Neuronal stem cell (in vitro differentiated cells): ENCODE results near the gene MGAT3.

ENCODE experiments used
- DNase-seq: peaks from one replicate; pipeline ENCODE4 v3.0.0-alpha.2; 2013; ENCODE audit warnings: low spot score
- H2AFZ ChIP-seq: one replicate; pipeline ENCODE4 v1.6.1; 2013; ENCODE audit warnings: mild to moderate bottlenecking, low read length, inconsistent platforms
- H2AK5ac ChIP-seq: 2 replicates; pipeline ENCODE4 v1.6.1; 2013; ENCODE audit warnings: low read depth, mild to moderate bottlenecking, inconsistent platforms, low read length, moderate library complexity, mixed read lengths
- H2BK120ac ChIP-seq: 2 replicates; pipeline ENCODE4 v1.6.1; 2013; ENCODE audit warnings: low read depth, mild to moderate bottlenecking, inconsistent platforms, low read length, moderate library complexity, mixed read lengths
- H2BK12ac ChIP-seq: one replicate; pipeline ENCODE4 v1.6.1; 2013; ENCODE audit warnings: low read length, inconsistent platforms
- H2BK15ac ChIP-seq: 2 replicates; pipeline ENCODE4 v1.6.1; 2013; ENCODE audit warnings: mild to moderate bottlenecking, low read length, inconsistent platforms, mixed read lengths
- H2BK5ac ChIP-seq: one replicate; pipeline ENCODE4 v1.6.1; 2013; ENCODE audit warnings: inconsistent platforms, mild to moderate bottlenecking, low read length, moderate library complexity
- H3K14ac ChIP-seq: one replicate; pipeline ENCODE4 v1.6.1; 2013; ENCODE audit warnings: low read length, inconsistent platforms
- H3K18ac ChIP-seq: 2 replicates; pipeline ENCODE4 v1.6.1; 2013; ENCODE audit warnings: low read length, inconsistent platforms
- H3K23ac ChIP-seq: 2 replicates; pipeline ENCODE4 v1.6.1; 2013; ENCODE audit warnings: low read depth, mild to moderate bottlenecking, mixed read lengths, low read length, inconsistent platforms; ENCODE audit not compliant: poor library complexity
- H3K27ac ChIP-seq: replicated peaks from 3 replicates; pipeline ENCODE4 v1.5.1; 2013; ENCODE audit warnings: low read length, inconsistent platforms
- H3K27me3 ChIP-seq, 3 experiments: 2 replicates each; pipeline ENCODE4 v1.6.1; 2013; ENCODE audit warnings: low read length in 3 of 3, mild to moderate bottlenecking in 2 of 3, inconsistent platforms in 1 of 3, low read depth in 1 of 3, mixed read lengths in 1 of 3, moderate library complexity in 1 of 3; ENCODE audit not compliant: control insufficient read depth in 3 of 3, insufficient read depth in 3 of 3
- H3K36me3 ChIP-seq, 2 donors: replicated peaks in 1 of 2; 2 replicates each; pipeline ENCODE4 v1.6.1; 2013; ENCODE audit warnings: low read length in 2 of 2; ENCODE audit not compliant: control insufficient read depth in 2 of 2, insufficient read depth in 2 of 2
- H3K4ac ChIP-seq: 2 replicates; pipeline ENCODE4 v1.6.1; 2013; ENCODE audit warnings: inconsistent platforms, mild to moderate bottlenecking, low read length, moderate library complexity
- H3K4me1 ChIP-seq, 2 donors: 1 replicate in 1 of 2; 2 replicates in 1 of 2; pipeline ENCODE4 v1.6.1; 2013; ENCODE audit warnings: low read length in 2 of 2, low read depth in 1 of 2; ENCODE audit not compliant: control insufficient read depth in 2 of 2, insufficient read depth in 1 of 2
- H3K4me2 ChIP-seq: one replicate; pipeline ENCODE4 v1.6.1; 2013; ENCODE audit warnings: mild to moderate bottlenecking, low read length, inconsistent platforms; ENCODE audit not compliant: insufficient read depth, poor library complexity, severe bottlenecking
- H3K4me3 ChIP-seq, 2 donors: 2 replicates each; pipeline ENCODE4 v1.5.1; 2013; ENCODE audit warnings: low read length in 2 of 2, mild to moderate bottlenecking in 2 of 2, inconsistent platforms in 1 of 2, moderate library complexity in 1 of 2
- H3K79me1 ChIP-seq: one replicate; pipeline ENCODE4 v1.6.1; 2013; ENCODE audit warnings: low read depth, mild to moderate bottlenecking, inconsistent platforms, low read length, moderate library complexity
- H3K9ac ChIP-seq: one replicate; pipeline ENCODE4 v1.6.1; 2013; ENCODE audit warnings: mild to moderate bottlenecking, low read depth, low read length, inconsistent platforms; ENCODE audit not compliant: poor library complexity
- H3K9me3 ChIP-seq, 2 donors: replicated peaks in 1 of 2; 2 replicates each; pipeline versions ENCODE3 to v1.6.1; 2013; ENCODE audit warnings: low read length in 2 of 2, mild to moderate bottlenecking in 2 of 2, inconsistent platforms in 1 of 2, low read depth in 1 of 2, mixed read lengths in 1 of 2, moderate library complexity in 1 of 2; ENCODE audit not compliant: control insufficient read depth in 2 of 2, insufficient read depth in 1 of 2
- H4K8ac ChIP-seq: one replicate; pipeline ENCODE4 v1.6.1; 2013; ENCODE audit warnings: low read depth, mild to moderate bottlenecking, inconsistent platforms, low read length, moderate library complexity
- H4K91ac ChIP-seq: one replicate; pipeline ENCODE4 v1.6.1; 2013; ENCODE audit warnings: low read length, low read depth, mild to moderate bottlenecking, inconsistent platforms; ENCODE audit not compliant: poor library complexity
- WGBS, 2 donors: extraction: QIAGEN DNeasy Blood & Tissue Kit; methylation state at CpG; one replicate each; pipeline ENCODE4 v1.1.7; 2013; ENCODE audit warnings: missing lambda C conversion rate in 2 of 2, mixed read lengths in 1 of 2; ENCODE audit not compliant: insufficient read length in 2 of 2, insufficient replicate concordance in 1 of 2; ENCODE audit errors: extremely low coverage in 2 of 2; 5-methylcytosine and 5-hydroxymethylcytosine counted together

Gene MGAT3

DNA sequence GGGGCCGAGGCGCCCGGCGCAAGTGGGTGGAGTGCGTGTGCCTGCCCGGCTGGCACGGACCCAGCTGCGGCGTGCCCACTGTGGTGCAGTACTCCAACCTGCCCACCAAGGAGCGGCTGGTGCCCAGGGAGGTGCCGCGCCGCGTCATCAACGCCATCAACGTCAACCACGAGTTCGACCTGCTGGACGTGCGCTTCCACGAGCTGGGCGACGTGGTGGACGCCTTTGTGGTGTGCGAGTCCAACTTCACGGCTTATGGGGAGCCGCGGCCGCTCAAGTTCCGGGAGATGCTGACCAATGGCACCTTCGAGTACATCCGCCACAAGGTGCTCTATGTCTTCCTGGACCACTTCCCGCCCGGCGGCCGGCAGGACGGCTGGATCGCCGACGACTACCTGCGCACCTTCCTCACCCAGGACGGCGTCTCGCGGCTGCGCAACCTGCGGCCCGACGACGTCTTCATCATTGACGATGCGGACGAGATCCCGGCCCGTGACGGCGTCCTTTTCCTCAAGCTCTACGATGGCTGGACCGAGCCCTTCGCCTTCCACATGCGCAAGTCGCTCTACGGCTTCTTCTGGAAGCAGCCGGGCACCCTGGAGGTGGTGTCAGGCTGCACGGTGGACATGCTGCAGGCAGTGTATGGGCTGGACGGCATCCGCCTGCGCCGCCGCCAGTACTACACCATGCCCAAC, 31.2 kb downstream of the MGAT3 start:
- peaks cover 0 to 2% of the 10 kb centered on the region in 2 donors for H3K4me1 ChIP-seq
- no peak overlapping the region for H2BK12ac ChIP-seq
- no peak overlapping the region for H2BK120ac ChIP-seq
- H2AFZ ChIP-seq: no peak overlapping the region
- no peak overlapping the region for H4K91ac ChIP-seq
- H2AK5ac ChIP-seq: no peak overlapping the region
- no peak overlapping the region for H3K4ac ChIP-seq
- no CpG with 5 or more reads among the region's 70 CpGs for WGBS, 2 donors
- no peak overlapping the region for H2BK15ac ChIP-seq
- no peaks in the 10 kb centered on the region for H3K27me3 ChIP-seq
- peaks cover 0 to 16% of the 10 kb centered on the region in 2 donors for H3K36me3 ChIP-seq
- H3K9me3 ChIP-seq: no peaks in the 10 kb centered on the region
- no peak overlapping the region for H3K9ac ChIP-seq
- H4K8ac ChIP-seq: no peak overlapping the region
- H3K4me2 ChIP-seq: no peak overlapping the region
- H3K18ac ChIP-seq: no peak overlapping the region
- no peak overlapping the region for H3K27ac ChIP-seq
- peaks cover 1% of the 10 kb centered on the region for H3K79me1 ChIP-seq
- no peak for DNase-seq
- no peak overlapping the region for H3K14ac ChIP-seq
- H3K23ac ChIP-seq: no peak overlapping the region
- H2BK5ac ChIP-seq: no peak overlapping the region
- no peak overlapping the region for H3K4me3 ChIP-seq

GRCh38 chr22:39488563-39489083, 31.8 kb downstream of the MGAT3 start:
- H2BK12ac ChIP-seq: no peak overlapping the region
- H4K91ac ChIP-seq: no peak overlapping the region
- no peak overlapping the region for H3K18ac ChIP-seq
- no peak overlapping the region for H2BK15ac ChIP-seq
- H3K4me2 ChIP-seq: no peak overlapping the region
- H2AFZ ChIP-seq: no peak overlapping the region
- no peak for DNase-seq
- no peak overlapping the region for H2BK120ac ChIP-seq
- peaks cover 1% of the 10 kb centered on the region for H3K79me1 ChIP-seq
- H3K27ac ChIP-seq: no peak overlapping the region
- H3K4me3 ChIP-seq: no peak overlapping the region
- H3K23ac ChIP-seq: peak overlapping the region; percentile 40
- no peaks in the 10 kb centered on the region for H3K9me3 ChIP-seq
- H3K4ac ChIP-seq: no peak overlapping the region
- peaks cover 0 to 2% of the 10 kb centered on the region in 2 donors for H3K4me1 ChIP-seq
- no peaks in the 10 kb centered on the region for H3K27me3 ChIP-seq
- H4K8ac ChIP-seq: no peak overlapping the region
- no peak overlapping the region for H2AK5ac ChIP-seq
- H3K9ac ChIP-seq: no peak overlapping the region
- WGBS, 2 donors: no CpG with 5 or more reads among the region's 39 CpGs
- no peak overlapping the region for H3K14ac ChIP-seq
- peaks cover 0 to 16% of the 10 kb centered on the region in 2 donors for H3K36me3 ChIP-seq
- no peak overlapping the region for H2BK5ac ChIP-seq

GRCh38 chr22:39489094-39490068, 32.6 kb downstream of the MGAT3 start:
- no peak overlapping the region for H3K4me2 ChIP-seq
- no peak overlapping the region for H3K27ac ChIP-seq
- H3K27me3 ChIP-seq: no peaks in the 10 kb centered on the region
- H4K91ac ChIP-seq: no peak overlapping the region
- peak overlapping the region in 1 of 2 donors; percentile 33 for H3K4me3 ChIP-seq
- H3K4ac ChIP-seq: no peak overlapping the region
- no peaks in the 10 kb centered on the region for H3K9me3 ChIP-seq
- H3K36me3 ChIP-seq: peaks cover 0 to 16% of the 10 kb centered on the region in 2 donors
- peaks cover 0 to 2% of the 10 kb centered on the region in 2 donors for H3K4me1 ChIP-seq
- no peak overlapping the region for H4K8ac ChIP-seq
- no CpG with 5 or more reads among the region's 17 CpGs for WGBS, 2 donors
- H2AK5ac ChIP-seq: no peak overlapping the region
- H3K18ac ChIP-seq: no peak overlapping the region
- no peak overlapping the region for H3K23ac ChIP-seq
- no peak overlapping the region for H2BK12ac ChIP-seq
- H2BK5ac ChIP-seq: no peak overlapping the region
- peaks cover 1% of the 10 kb centered on the region for H3K79me1 ChIP-seq
- peak overlapping the region; percentile 51 for H2AFZ ChIP-seq
- peak overlapping the region; percentile 57 for H3K9ac ChIP-seq
- H2BK15ac ChIP-seq: no peak overlapping the region
- H3K14ac ChIP-seq: no peak overlapping the region
- H2BK120ac ChIP-seq: no peak overlapping the region
- no peak for DNase-seq
